GM12892 (cell line): ENCODE results near the gene THRSP.
A peak's percentile ranks its signal among the peaks of the same experiment; 100 is the strongest.
"Not testable (repeated sequence)": the region's sequence is repeated elsewhere in the genome, so short reads cannot be mapped to it uniquely, and the experiment has no call there.

Experiments used
- DNase-seq: peaks from one replicate; pipeline ENCODE4 v3.0.0; 2011; ENCODE audit not compliant: insufficient read length
- FAIRE-seq: peaks from 2 replicates; lab custom pipeline; 2011; peaks lifted over from hg19 to GRCh38; lab: Jason Lieb, UNC
- POLR2A ChIP-seq: IDR thresholded peaks from 2 replicates; pipeline ENCODE4 v1.6.1; 2011; ENCODE audit warnings: low read depth, low read length, control low read depth
- POLR2AphosphoS5 ChIP-seq: IDR thresholded peaks from 2 replicates; pipeline ENCODE4 v1.6.1; 2011; ENCODE audit warnings: low read depth, low read length, control low read depth
- TAF1 ChIP-seq: IDR thresholded peaks from 2 replicates; pipeline ENCODE4 v1.6.1; 2011; ENCODE audit warnings: low read depth, mild to moderate bottlenecking, control low read depth, low read length, borderline replicate concordance

THRSP gene

GRCh38 chr11:78071717-78072116 is 8.1 kb downstream of the THRSP start:
- TF ChIP-seq POLR2A, result no peak
- no peak for TF ChIP-seq TAF1
- TF ChIP-seq POLR2AphosphoS5, result no peak
- DNase-seq (no peak), FAIRE-seq (no peak)

- no peak for TF ChIP-seq TAF1
- no peak for TF ChIP-seq POLR2AphosphoS5
- TF ChIP-seq POLR2A, result no peak
- DNase-seq (no peak), FAIRE-seq (no peak)
Measured at GRCh38 chr11:78072455-78072854, 8.8 kb downstream of the THRSP start.

- FAIRE-seq (no peak), DNase-seq (no peak)
Measured at GRCh38 chr11:78074756-78075155, 11.1 kb downstream of the THRSP start.

GRCh38 chr11:78076733-78077403 is 13.2 kb downstream of the THRSP start:
- TF ChIP-seq POLR2AphosphoS5 (no peak), POLR2A (no peak), TAF1 (no peak)
- DNase-seq (no peak), FAIRE-seq (no peak)

More at GRCh38 chr11:78074756-78075155, 11.1 kb downstream of the THRSP start:
- TF ChIP-seq POLR2AphosphoS5, result no peak
- no peak for TF ChIP-seq TAF1
- no peak for TF ChIP-seq POLR2A

- FAIRE-seq, DNase-seq: not testable (repeated sequence)
Measured at GRCh38 chr11:78077592-78077991, 13.9 kb downstream of the THRSP start.

- no peak for DNase-seq
- FAIRE-seq, result no peak
- TF ChIP-seq POLR2AphosphoS5 (no peak), POLR2A (no peak)
Measured at GRCh38 chr11:78078218-78079167, 14.8 kb downstream of the THRSP start.

GRCh38 chr11:78079232-78080083 is 15.8 kb downstream of the THRSP start, which contains the start of gene NDUFC2:
Gene NDUFC2, minus strand, starts transcription at chr11:78079862. Its CDS starts 118 bp downstream, at chr11:78079744.
- TF ChIP-seq POLR2A (peak; percentile 91), TAF1 (peak; percentile 97), POLR2AphosphoS5 (peak; percentile 91)
- FAIRE-seq (peak; percentile 86), DNase-seq (peak; percentile 69)

- TF ChIP-seq POLR2AphosphoS5 (no peak), TAF1 (no peak), POLR2A (no peak)
- FAIRE-seq, result no peak
- no peak for DNase-seq
Measured at GRCh38 chr11:78080084-78080817, 16.6 kb downstream of the THRSP start.

GRCh38 chr11:78080818-78081495 is 17.3 kb downstream of the THRSP start:
- TF ChIP-seq POLR2A (no peak), POLR2AphosphoS5 (no peak)
- FAIRE-seq (no peak), DNase-seq (no peak)

- TF ChIP-seq TAF1 (no peak), POLR2AphosphoS5 (no peak), POLR2A (no peak)
- FAIRE-seq (no peak), DNase-seq (no peak)
Measured at GRCh38 chr11:78081583-78081982, 17.9 kb downstream of the THRSP start.

- no peak for DNase-seq
- FAIRE-seq, result no peak
- TF ChIP-seq POLR2AphosphoS5, result no peak
- no peak for TF ChIP-seq POLR2A
- TF ChIP-seq TAF1, result no peak
Measured at GRCh38 chr11:78082146-78082545, 18.5 kb downstream of the THRSP start.
